ENCODE results near the gene CCDC30. TPM values are rescaled to one million over a fixed set of nuclear protein-coding genes. Genes with fewer than 3 reads are reported as not detected.
"Not testable (repeated sequence)": the region's sequence is repeated elsewhere in the genome, so short reads cannot be mapped to it uniquely, and the experiment has no call there.

The CCDC30 gene
- total RNA-seq, 1 donor from 2014 or later, result 1.0 TPM

DNA sequence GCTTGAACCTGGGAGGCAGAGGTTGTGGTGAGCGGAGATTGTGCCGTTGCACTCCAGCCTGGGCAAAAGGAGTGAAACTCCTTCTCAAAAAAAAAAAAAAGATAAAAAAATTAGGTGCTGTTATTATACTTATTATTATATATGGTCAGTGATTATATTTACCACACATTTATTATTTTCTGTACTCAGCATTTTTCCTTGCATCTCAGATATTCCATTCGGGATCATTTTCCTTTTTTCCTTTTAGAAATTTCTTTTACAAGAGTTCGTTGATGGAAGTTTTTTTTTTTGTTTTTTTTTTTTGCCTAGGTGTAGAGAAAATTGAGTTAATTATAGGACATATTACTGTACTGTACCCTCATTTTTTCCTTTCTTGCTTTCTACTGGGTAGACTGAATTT, 13.5 kb downstream of the CCDC30 start:
- H3K36me3 ChIP-seq (ENCODE audit: control insufficient read depth in 3 of 3, insufficient read depth in 3 of 3, low read length in 3 of 3), result peaks cover 0 to 2% (median 0%) of the 10 kb centered on the region in 3 donors
- H3K27ac ChIP-seq (ENCODE audit: low read depth, low read length), result no peak overlapping the region
- H3K4me1 ChIP-seq (ENCODE audit: control insufficient read depth in 3 of 3, insufficient read depth in 3 of 3, low read length in 3 of 3), result no peaks in the 10 kb centered on the region
- no peaks in the 10 kb centered on the region for H3K9me3 ChIP-seq (ENCODE audit: control insufficient read depth in 3 of 3, low read length in 3 of 3)
- H3K4me3 ChIP-seq (ENCODE audit: low read length in 3 of 3), result no peak overlapping the region
- no peaks in the 10 kb centered on the region for H3K27me3 ChIP-seq (ENCODE audit: control insufficient read depth in 3 of 3, insufficient read depth in 3 of 3, low read length in 3 of 3)
- no peak overlapping the region for H3K9ac ChIP-seq (ENCODE audit: low read depth in 1 of 3, low read length in 3 of 3)

DNA sequence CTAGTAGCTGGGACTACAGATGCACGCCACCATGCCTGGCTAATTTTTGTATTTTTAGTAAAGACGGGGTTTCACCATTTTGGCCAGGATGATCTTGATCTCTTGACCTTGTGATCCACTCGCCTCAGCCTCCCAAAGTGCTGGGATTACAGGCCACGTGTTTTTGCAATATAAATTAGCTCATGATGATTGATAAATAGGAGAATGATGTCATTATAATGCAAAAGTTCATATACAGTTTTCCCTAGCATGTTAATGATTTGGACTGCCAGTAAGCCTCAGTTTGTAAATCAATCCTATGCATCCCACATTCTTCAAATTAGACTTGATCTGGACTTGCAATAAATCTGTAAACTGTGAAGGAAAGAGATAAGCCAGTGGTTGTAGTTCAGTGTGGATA, 14.3 kb downstream of the CCDC30 start:
- H3K9ac ChIP-seq (ENCODE audit: low read depth in 1 of 3, low read length in 3 of 3); H3K4me1 ChIP-seq (ENCODE audit: control insufficient read depth in 3 of 3, insufficient read depth in 3 of 3, low read length in 3 of 3); H3K4me3 ChIP-seq (ENCODE audit: low read length in 3 of 3); H3K27ac ChIP-seq (ENCODE audit: low read depth, low read length); H3K27me3 ChIP-seq (ENCODE audit: control insufficient read depth in 3 of 3, insufficient read depth in 3 of 3, low read length in 3 of 3); H3K36me3 ChIP-seq (ENCODE audit: control insufficient read depth in 3 of 3, insufficient read depth in 3 of 3, low read length in 3 of 3); H3K9me3 ChIP-seq (ENCODE audit: control insufficient read depth in 3 of 3, low read length in 3 of 3): not testable (repeated sequence)

DNA sequence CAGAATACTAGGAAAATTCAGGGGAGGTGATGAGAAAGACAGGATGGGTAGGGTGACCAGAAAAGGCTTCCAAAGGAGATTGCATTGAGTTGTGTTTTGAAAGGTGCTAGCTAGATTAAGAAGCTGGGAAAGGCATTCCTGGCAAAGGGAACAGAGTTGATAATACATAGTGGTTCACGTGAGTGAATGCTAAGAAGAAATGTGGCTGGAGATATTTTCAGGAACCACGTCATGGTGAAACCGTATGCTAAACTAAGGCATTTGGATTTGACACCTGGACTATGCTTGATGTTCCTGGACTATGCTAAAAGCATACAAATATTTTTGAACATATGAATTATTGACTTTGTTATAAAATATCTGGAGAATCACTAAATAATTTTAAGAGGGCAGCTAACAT, 14.7 kb downstream of the CCDC30 start:
- no peaks in the 10 kb centered on the region for H3K27me3 ChIP-seq (ENCODE audit: control insufficient read depth in 3 of 3, insufficient read depth in 3 of 3, low read length in 3 of 3)
- no peak overlapping the region for H3K27ac ChIP-seq (ENCODE audit: low read depth, low read length)
- H3K4me3 ChIP-seq (ENCODE audit: low read length in 3 of 3), result no peak overlapping the region

DNA sequence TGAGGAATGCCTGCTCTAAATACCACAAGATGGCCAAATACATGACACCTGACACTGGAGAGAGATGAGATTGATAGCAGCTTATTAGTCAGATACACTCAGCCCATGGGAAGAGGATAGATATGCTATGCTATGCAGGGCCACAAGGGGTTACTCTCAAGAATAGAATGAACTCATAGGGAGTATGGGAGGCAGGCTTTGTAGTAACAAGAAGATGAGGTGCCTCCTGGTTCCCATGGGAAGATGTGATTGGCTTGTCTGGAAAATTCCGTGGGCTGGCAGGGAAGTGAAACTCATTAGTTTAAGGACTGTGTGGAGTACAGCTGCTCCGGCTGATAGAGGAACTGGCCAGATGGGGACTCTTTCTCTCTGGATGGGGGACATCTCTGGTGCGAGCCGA, 16.5 kb downstream of the CCDC30 start:
- Histone ChIP-seq H3K27me3 (ENCODE audit: control insufficient read depth in 3 of 3, insufficient read depth in 3 of 3, low read length in 3 of 3) (no peaks in the 10 kb centered on the region), H3K36me3 (ENCODE audit: control insufficient read depth in 3 of 3, insufficient read depth in 3 of 3, low read length in 3 of 3) (peaks cover 0 to 6% (median 6%) of the 10 kb centered on the region in 3 donors), H3K27ac (ENCODE audit: low read depth, low read length) (no peak overlapping the region), H3K9ac (ENCODE audit: low read depth in 1 of 3, low read length in 3 of 3) (no peak overlapping the region), H3K4me3 (ENCODE audit: low read length in 3 of 3) (no peak overlapping the region), H3K4me1 (ENCODE audit: control insufficient read depth in 3 of 3, insufficient read depth in 3 of 3, low read length in 3 of 3) (no peaks in the 10 kb centered on the region), H3K9me3 (ENCODE audit: control insufficient read depth in 3 of 3, low read length in 3 of 3) (no peaks in the 10 kb centered on the region)

More for the DNA sequence above, 14.7 kb downstream of the CCDC30 start:
- H3K36me3 ChIP-seq (ENCODE audit: control insufficient read depth in 3 of 3, insufficient read depth in 3 of 3, low read length in 3 of 3), result peaks cover 0 to 2% (median 1%) of the 10 kb centered on the region in 3 donors
- H3K9me3 ChIP-seq (ENCODE audit: control insufficient read depth in 3 of 3, low read length in 3 of 3), result no peaks in the 10 kb centered on the region
- H3K4me1 ChIP-seq (ENCODE audit: control insufficient read depth in 3 of 3, insufficient read depth in 3 of 3, low read length in 3 of 3), result no peaks in the 10 kb centered on the region
- H3K9ac ChIP-seq (ENCODE audit: low read depth in 1 of 3, low read length in 3 of 3), result no peak overlapping the region

DNA sequence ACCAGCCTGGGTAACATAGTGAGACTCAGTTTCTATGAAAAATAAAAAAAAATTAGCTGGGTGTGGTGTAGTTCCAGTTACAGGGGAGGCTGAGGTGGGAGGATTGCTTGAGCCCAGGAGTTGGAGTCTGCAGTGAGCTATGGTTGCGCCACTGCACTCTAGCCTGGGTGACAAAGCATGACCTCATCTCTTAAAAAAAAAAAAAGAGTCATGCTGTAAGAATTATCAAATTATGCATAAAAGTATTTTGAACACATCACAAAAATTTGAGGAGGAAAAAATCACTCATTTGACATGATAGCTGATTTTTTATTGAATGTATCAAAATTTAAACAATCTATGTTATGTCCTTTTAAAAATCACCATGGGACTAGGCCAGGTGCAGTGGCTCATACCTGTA, 17.8 kb downstream of the CCDC30 start:
- Histone ChIP-seq H3K4me1 (ENCODE audit: control insufficient read depth in 3 of 3, insufficient read depth in 3 of 3, low read length in 3 of 3) (no peaks in the 10 kb centered on the region), H3K9ac (ENCODE audit: low read depth in 1 of 3, low read length in 3 of 3) (no peak overlapping the region), H3K36me3 (ENCODE audit: control insufficient read depth in 3 of 3, insufficient read depth in 3 of 3, low read length in 3 of 3) (peaks cover 0 to 6% (median 6%) of the 10 kb centered on the region in 3 donors)

DNA sequence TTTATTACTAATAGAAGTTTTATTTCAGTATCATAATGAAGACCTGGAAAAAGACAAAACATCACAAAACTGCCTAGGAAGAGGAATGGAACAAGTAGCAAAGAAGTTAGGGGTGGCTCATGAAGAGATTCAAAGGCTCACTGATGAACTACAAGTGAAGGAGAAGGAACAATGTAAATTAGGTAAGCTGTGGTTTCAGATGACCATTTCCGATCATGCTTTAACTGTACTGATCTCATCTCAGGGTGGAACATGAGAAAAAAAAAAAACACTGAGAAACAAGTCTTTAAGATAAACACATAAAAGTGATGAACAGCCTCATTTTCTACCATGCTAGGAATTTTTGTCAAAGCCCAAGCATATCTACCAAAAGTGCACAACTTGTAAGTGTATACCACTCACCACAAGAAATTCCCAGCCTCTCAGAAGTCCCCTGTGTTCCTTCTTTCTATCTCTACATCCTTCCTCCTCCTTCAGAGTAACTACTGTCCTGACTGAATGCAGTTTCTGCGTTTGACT, 19.6 kb downstream of the CCDC30 start:
- H3K9ac ChIP-seq (ENCODE audit: low read depth in 1 of 3, low read length in 3 of 3), result no peak overlapping the region
- H3K4me1 ChIP-seq (ENCODE audit: control insufficient read depth in 3 of 3, insufficient read depth in 3 of 3, low read length in 3 of 3), result no peaks in the 10 kb centered on the region
- no peak overlapping the region for H3K27ac ChIP-seq (ENCODE audit: low read depth, low read length)
- no peak overlapping the region for H3K4me3 ChIP-seq (ENCODE audit: low read length in 3 of 3)
- H3K27me3 ChIP-seq (ENCODE audit: control insufficient read depth in 3 of 3, insufficient read depth in 3 of 3, low read length in 3 of 3), result no peaks in the 10 kb centered on the region
- H3K9me3 ChIP-seq (ENCODE audit: control insufficient read depth in 3 of 3, low read length in 3 of 3), result no peaks in the 10 kb centered on the region
- peaks cover 0 to 6% (median 6%) of the 10 kb centered on the region in 3 donors for H3K36me3 ChIP-seq (ENCODE audit: control insufficient read depth in 3 of 3, insufficient read depth in 3 of 3, low read length in 3 of 3)

More for the DNA sequence above, 17.8 kb downstream of the CCDC30 start:
- no peaks in the 10 kb centered on the region for H3K27me3 ChIP-seq (ENCODE audit: control insufficient read depth in 3 of 3, insufficient read depth in 3 of 3, low read length in 3 of 3)
- no peak overlapping the region for H3K27ac ChIP-seq (ENCODE audit: low read depth, low read length)
- H3K4me3 ChIP-seq (ENCODE audit: low read length in 3 of 3), result no peak overlapping the region
- no peaks in the 10 kb centered on the region for H3K9me3 ChIP-seq (ENCODE audit: control insufficient read depth in 3 of 3, low read length in 3 of 3)

DNA sequence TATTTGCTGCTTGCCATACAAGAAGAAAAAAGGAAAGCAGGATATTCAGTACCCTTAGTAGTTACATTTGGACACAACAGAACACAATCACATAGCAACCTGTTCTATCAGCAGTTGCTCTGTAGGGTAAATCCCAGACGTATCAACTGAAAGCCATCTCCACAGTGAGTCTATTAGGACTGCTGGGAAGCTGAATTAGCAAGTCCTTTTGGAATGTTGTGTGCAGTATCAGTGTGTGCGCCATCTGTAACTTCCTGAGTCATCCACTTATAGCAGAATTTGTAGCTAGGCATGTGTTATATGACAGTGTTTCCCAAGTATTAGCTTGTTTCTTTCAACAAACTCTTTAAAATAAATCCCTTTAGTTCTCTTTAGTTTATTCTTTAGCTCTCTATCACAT, 21.3 kb downstream of the CCDC30 start:
- Histone ChIP-seq H3K27ac (ENCODE audit: low read depth, low read length) (no peak overlapping the region), H3K4me3 (ENCODE audit: low read length in 3 of 3) (no peak overlapping the region), H3K9ac (ENCODE audit: low read depth in 1 of 3, low read length in 3 of 3) (no peak overlapping the region), H3K9me3 (ENCODE audit: control insufficient read depth in 3 of 3, low read length in 3 of 3) (no peaks in the 10 kb centered on the region), H3K36me3 (ENCODE audit: control insufficient read depth in 3 of 3, insufficient read depth in 3 of 3, low read length in 3 of 3) (peaks cover 0 to 8% (median 6%) of the 10 kb centered on the region in 3 donors), H3K4me1 (ENCODE audit: control insufficient read depth in 3 of 3, insufficient read depth in 3 of 3, low read length in 3 of 3) (no peaks in the 10 kb centered on the region), H3K27me3 (ENCODE audit: control insufficient read depth in 3 of 3, insufficient read depth in 3 of 3, low read length in 3 of 3) (no peaks in the 10 kb centered on the region)

DNA sequence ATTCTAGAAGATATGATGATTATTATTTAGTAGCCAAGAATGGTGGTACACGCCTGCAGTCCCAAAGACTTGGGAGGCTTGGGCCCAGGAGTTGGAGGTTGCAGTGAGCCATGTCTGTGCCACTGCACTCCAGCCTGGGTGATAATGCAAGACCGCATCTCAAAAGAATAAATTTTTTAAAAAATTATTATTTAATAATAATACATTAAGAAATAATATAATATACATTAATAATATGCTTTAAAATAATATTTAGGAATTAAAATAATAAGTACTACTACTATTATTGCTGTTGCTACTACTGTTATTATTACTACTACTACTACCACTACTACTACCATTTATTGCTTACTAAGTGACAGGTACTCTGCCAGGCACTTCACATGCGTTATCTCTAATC, 27.2 kb downstream of the CCDC30 start:
- no peak overlapping the region for H3K27ac ChIP-seq (ENCODE audit: low read depth, low read length)
- peaks cover 0 to 4% (median 0%) of the 10 kb centered on the region in 3 donors for H3K36me3 ChIP-seq (ENCODE audit: control insufficient read depth in 3 of 3, insufficient read depth in 3 of 3, low read length in 3 of 3)
- H3K9me3 ChIP-seq (ENCODE audit: control insufficient read depth in 3 of 3, low read length in 3 of 3), result no peaks in the 10 kb centered on the region
- H3K4me1 ChIP-seq (ENCODE audit: control insufficient read depth in 3 of 3, insufficient read depth in 3 of 3, low read length in 3 of 3), result no peaks in the 10 kb centered on the region
- no peak overlapping the region for H3K4me3 ChIP-seq (ENCODE audit: low read length in 3 of 3)
- H3K9ac ChIP-seq (ENCODE audit: low read depth in 1 of 3, low read length in 3 of 3), result no peak overlapping the region
- no peaks in the 10 kb centered on the region for H3K27me3 ChIP-seq (ENCODE audit: control insufficient read depth in 3 of 3, insufficient read depth in 3 of 3, low read length in 3 of 3)

DNA sequence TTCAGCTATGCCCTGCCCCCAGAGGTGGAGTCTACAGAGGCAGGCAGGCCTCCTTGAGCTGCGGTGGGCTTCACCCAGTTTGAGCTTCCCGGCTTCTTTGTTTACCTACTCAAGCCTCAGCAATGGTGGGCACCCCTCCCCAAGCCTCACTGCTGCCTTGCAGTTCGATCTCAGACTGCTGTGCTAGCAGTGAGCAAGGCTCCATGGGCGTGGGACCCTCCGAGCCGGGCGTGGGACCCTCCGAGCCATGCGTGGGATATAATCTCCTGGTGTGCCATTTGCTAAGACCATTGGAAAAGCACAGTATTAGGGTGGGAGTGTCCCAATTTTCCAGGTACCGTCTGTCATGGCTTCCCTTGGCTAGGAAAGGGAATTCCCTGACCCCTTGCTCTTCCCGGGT, 38.9 kb downstream of the CCDC30 start:
- not testable (repeated sequence) for H3K27ac ChIP-seq (ENCODE audit: low read depth, low read length); H3K9ac ChIP-seq (ENCODE audit: low read depth in 1 of 3, low read length in 3 of 3); H3K36me3 ChIP-seq (ENCODE audit: control insufficient read depth in 3 of 3, insufficient read depth in 3 of 3, low read length in 3 of 3); H3K27me3 ChIP-seq (ENCODE audit: control insufficient read depth in 3 of 3, insufficient read depth in 3 of 3, low read length in 3 of 3); H3K4me3 ChIP-seq (ENCODE audit: low read length in 3 of 3); H3K4me1 ChIP-seq (ENCODE audit: control insufficient read depth in 3 of 3, insufficient read depth in 3 of 3, low read length in 3 of 3)
- peaks cover 0 to 13% (median 5%) of the 10 kb centered on the region in 3 donors for H3K9me3 ChIP-seq (ENCODE audit: control insufficient read depth in 3 of 3, low read length in 3 of 3)

DNA sequence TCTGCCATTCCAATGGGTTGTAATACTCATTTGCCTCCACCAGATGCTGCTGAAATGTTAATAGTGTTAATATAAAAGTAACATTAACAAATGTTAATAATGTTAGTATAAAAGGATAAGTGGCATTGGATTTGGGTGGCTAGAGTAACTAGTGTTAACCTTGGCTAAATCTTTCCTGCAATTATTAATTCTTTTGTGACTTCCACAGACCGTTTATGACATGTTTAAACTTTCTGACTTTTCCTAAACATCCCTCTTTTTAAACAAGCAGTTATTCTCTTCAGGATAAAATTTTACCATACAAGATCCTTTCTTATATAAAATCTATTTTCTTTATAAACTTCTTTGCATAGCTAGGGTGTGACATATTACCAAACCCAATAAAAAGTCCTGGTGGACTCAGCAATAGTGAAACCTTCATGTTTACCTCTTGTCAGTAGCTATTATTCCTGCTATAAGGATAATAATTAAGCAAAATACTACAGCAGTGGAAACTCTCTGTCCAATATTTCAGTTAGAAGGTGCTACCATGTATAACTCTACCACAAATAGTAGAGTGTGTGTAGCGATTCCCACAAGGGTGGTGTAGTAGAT, 41.5 kb downstream of the CCDC30 start:
- Histone ChIP-seq H3K9ac (ENCODE audit: low read depth in 1 of 3, low read length in 3 of 3) (no peak overlapping the region), H3K27ac (ENCODE audit: low read depth, low read length) (no peak overlapping the region), H3K9me3 (ENCODE audit: control insufficient read depth in 3 of 3, low read length in 3 of 3) (peaks cover 0 to 26% (median 8%) of the 10 kb centered on the region in 3 donors), H3K4me1 (ENCODE audit: control insufficient read depth in 3 of 3, insufficient read depth in 3 of 3, low read length in 3 of 3) (no peaks in the 10 kb centered on the region), H3K36me3 (ENCODE audit: control insufficient read depth in 3 of 3, insufficient read depth in 3 of 3, low read length in 3 of 3) (peaks cover 0 to 10% (median 6%) of the 10 kb centered on the region in 3 donors), H3K4me3 (ENCODE audit: low read length in 3 of 3) (no peak overlapping the region), H3K27me3 (ENCODE audit: control insufficient read depth in 3 of 3, insufficient read depth in 3 of 3, low read length in 3 of 3) (no peaks in the 10 kb centered on the region)

All from skeletal muscle tissue (tissue), 4 donors.